ENCODE data around the gene HACD1. TPM values are rescaled to one million over a fixed set of nuclear protein-coding genes. Genes with fewer than 3 reads are reported as not detected.

Gene HACD1
- total and polyA plus RNA-seq, 2 donors (not counting 1 experiment from before 2014, with no cell fraction given) = 37.7 to 53.4 TPM

GRCh38 chr10:17659365-17659764 is 42.2 kb upstream of the HACD1 start:
- TF ChIP-seq CTCF (conservative IDR thresholded peaks at IDR 0.05 in 1 of 2, IDR thresholded peaks at IDR 0.05 in 1 of 2; ENCODE audit: low read depth in 1 of 2, low read length in 2 of 2) = no peak
- no peak overlapping the region for H3K27ac ChIP-seq (ENCODE audit: insufficient read depth, low read length)

GRCh38 chr10:17657103-17657500 is 39.9 kb upstream of the HACD1 start:
- H4K20me1 ChIP-seq (ENCODE audit: control insufficient read depth, extremely low read depth, insufficient read depth, low read length) = no peaks in the 10 kb centered on the region

More at GRCh38 chr10:17659365-17659764, 42.2 kb upstream of the HACD1 start:
- Histone ChIP-seq H3K79me2 (ENCODE audit: control insufficient read depth, insufficient read depth, low read length) (peaks cover 64% of the 10 kb centered on the region), H3K4me2 (ENCODE audit: extremely low read depth, insufficient read depth, low read length) (no peak overlapping the region), H3K9ac (ENCODE audit: insufficient read depth, low read length) (no peak overlapping the region), H3K4me3 (replicated peaks in 1 of 4; ENCODE audit: control extremely low read depth in 1 of 4, insufficient read depth in 1 of 4, low read depth in 3 of 4, low read length in 4 of 4) (no peak overlapping the region), H3K36me3 (ENCODE audit: control insufficient read depth, insufficient read depth, low read length) (no peaks in the 10 kb centered on the region), H3K4me1 (ENCODE audit: control insufficient read depth, extremely low read depth, insufficient read depth, low read length) (peaks cover 2% of the 10 kb centered on the region), H3K9me3 (ENCODE audit: control insufficient read depth, insufficient read depth, low read depth, low read length) (no peaks in the 10 kb centered on the region), H4K20me1 (ENCODE audit: control insufficient read depth, extremely low read depth, insufficient read depth, low read length) (no peaks in the 10 kb centered on the region), H3K27me3 (ENCODE audit: control insufficient read depth, insufficient read depth, low read length) (no peaks in the 10 kb centered on the region), H2AFZ (ENCODE audit: low read length) (no peak overlapping the region)
- DNase-seq (ENCODE audit: low read depth in 2 of 2) = no peak

GRCh38 chr10:17655567-17656146 is 38.5 kb upstream of the HACD1 start:
- Histone ChIP-seq H3K4me3 (replicated peaks in 1 of 4; ENCODE audit: control extremely low read depth in 1 of 4, insufficient read depth in 1 of 4, low read depth in 3 of 4, low read length in 4 of 4) (no peak overlapping the region), H3K4me1 (ENCODE audit: control insufficient read depth, extremely low read depth, insufficient read depth, low read length) (peaks cover 2% of the 10 kb centered on the region), H3K27ac (ENCODE audit: insufficient read depth, low read length) (no peak overlapping the region), H4K20me1 (ENCODE audit: control insufficient read depth, extremely low read depth, insufficient read depth, low read length) (no peaks in the 10 kb centered on the region), H3K9ac (ENCODE audit: insufficient read depth, low read length) (no peak overlapping the region), H3K4me2 (ENCODE audit: extremely low read depth, insufficient read depth, low read length) (no peak overlapping the region), H3K27me3 (ENCODE audit: control insufficient read depth, insufficient read depth, low read length) (no peaks in the 10 kb centered on the region), H3K79me2 (ENCODE audit: control insufficient read depth, insufficient read depth, low read length) (peaks cover 88% of the 10 kb centered on the region), H3K36me3 (ENCODE audit: control insufficient read depth, insufficient read depth, low read length) (no peaks in the 10 kb centered on the region), H3K9me3 (ENCODE audit: control insufficient read depth, insufficient read depth, low read depth, low read length) (no peaks in the 10 kb centered on the region), H2AFZ (ENCODE audit: low read length) (no peak overlapping the region)
- no peak for TF ChIP-seq EZH2 (IDR thresholded peaks at IDR 0.05; ENCODE audit: low read length, missing control alignments)
- TF ChIP-seq CTCF (conservative IDR thresholded peaks at IDR 0.05 in 1 of 2, IDR thresholded peaks at IDR 0.05 in 1 of 2; ENCODE audit: low read depth in 1 of 2, low read length in 2 of 2) = no peak
- peak in 1 of 2 donors; percentile 75 for DNase-seq (ENCODE audit: low read depth in 2 of 2)

More at GRCh38 chr10:17657103-17657500, 39.9 kb upstream of the HACD1 start:
- H2AFZ ChIP-seq (ENCODE audit: low read length) = no peak overlapping the region
- no peaks in the 10 kb centered on the region for H3K9me3 ChIP-seq (ENCODE audit: control insufficient read depth, insufficient read depth, low read depth, low read length)
- no peak overlapping the region for H3K4me3 ChIP-seq (replicated peaks in 1 of 4; ENCODE audit: control extremely low read depth in 1 of 4, insufficient read depth in 1 of 4, low read depth in 3 of 4, low read length in 4 of 4)
- no peak overlapping the region for H3K27ac ChIP-seq (ENCODE audit: insufficient read depth, low read length)
- no peak for DNase-seq (ENCODE audit: low read depth in 2 of 2)
- H3K4me1 ChIP-seq (ENCODE audit: control insufficient read depth, extremely low read depth, insufficient read depth, low read length) = peaks cover 2% of the 10 kb centered on the region
- no peaks in the 10 kb centered on the region for H3K36me3 ChIP-seq (ENCODE audit: control insufficient read depth, insufficient read depth, low read length)
- H3K4me2 ChIP-seq (ENCODE audit: extremely low read depth, insufficient read depth, low read length) = no peak overlapping the region
- no peaks in the 10 kb centered on the region for H3K27me3 ChIP-seq (ENCODE audit: control insufficient read depth, insufficient read depth, low read length)
- H3K79me2 ChIP-seq (ENCODE audit: control insufficient read depth, insufficient read depth, low read length) = peaks cover 76% of the 10 kb centered on the region
- no peak for TF ChIP-seq EZH2 (IDR thresholded peaks at IDR 0.05; ENCODE audit: low read length, missing control alignments)
- TF ChIP-seq CTCF (conservative IDR thresholded peaks at IDR 0.05 in 1 of 2, IDR thresholded peaks at IDR 0.05 in 1 of 2; ENCODE audit: low read depth in 1 of 2, low read length in 2 of 2) = no peak
- no peak overlapping the region for H3K9ac ChIP-seq (ENCODE audit: insufficient read depth, low read length)

Measured in fibroblast of lung (primary cell).